CD4-positive, alpha-beta T cell treated with Interleukin-17A for 4 hours (primary cell): Measurements from ENCODE around the gene DIPK1C.
"Not testable (repeated sequence)": the region's sequence is repeated elsewhere in the genome, so short reads cannot be mapped to it uniquely, and the experiment has no call there.

Experiments used
- DNase-seq: peaks from one replicate; pipeline ENCODE4 v3.0.0-alpha.2; 2020; ENCODE audit warnings: mixed read lengths

DIPK1C gene

DNA sequence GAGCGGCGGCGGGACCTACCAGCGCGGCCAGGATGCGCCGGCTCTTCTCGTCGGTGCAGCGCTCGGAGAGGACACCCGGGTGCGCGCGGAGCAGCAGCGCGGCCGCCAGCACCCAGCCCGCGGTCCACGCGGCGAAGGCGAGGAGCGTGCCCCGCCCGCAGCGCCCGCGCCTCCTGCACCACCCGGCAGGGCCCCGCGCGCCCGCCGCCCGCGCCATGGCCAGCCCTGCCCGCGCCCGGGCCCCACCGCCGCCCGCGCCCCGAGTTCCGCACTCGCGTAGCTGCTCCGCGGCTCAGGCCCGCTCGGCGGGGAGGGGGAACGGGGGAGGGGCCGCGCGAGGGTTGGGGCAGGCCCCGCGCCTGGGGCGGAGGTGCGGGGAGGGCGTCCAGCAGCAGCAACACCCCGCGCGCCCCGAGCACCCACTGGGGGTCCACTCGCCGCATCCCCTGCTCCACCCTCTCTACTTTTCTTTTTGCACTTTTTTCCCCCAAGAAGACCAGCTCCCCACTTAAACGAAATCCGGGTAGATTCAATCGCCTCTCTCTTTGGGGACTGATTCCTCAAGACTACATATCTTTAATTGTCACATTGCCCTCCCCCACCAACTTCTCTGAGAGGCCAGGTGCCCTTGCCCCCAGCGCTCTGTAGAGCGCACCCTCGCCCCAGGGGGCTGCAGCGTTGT lies at the start of gene DIPK1C:
DIPK1C (minus strand) TSS at position 266 of the 682 bp plus-strand sequence; CDS start at position 217, 49 bp downstream.
- no peak for DNase-seq

DNA sequence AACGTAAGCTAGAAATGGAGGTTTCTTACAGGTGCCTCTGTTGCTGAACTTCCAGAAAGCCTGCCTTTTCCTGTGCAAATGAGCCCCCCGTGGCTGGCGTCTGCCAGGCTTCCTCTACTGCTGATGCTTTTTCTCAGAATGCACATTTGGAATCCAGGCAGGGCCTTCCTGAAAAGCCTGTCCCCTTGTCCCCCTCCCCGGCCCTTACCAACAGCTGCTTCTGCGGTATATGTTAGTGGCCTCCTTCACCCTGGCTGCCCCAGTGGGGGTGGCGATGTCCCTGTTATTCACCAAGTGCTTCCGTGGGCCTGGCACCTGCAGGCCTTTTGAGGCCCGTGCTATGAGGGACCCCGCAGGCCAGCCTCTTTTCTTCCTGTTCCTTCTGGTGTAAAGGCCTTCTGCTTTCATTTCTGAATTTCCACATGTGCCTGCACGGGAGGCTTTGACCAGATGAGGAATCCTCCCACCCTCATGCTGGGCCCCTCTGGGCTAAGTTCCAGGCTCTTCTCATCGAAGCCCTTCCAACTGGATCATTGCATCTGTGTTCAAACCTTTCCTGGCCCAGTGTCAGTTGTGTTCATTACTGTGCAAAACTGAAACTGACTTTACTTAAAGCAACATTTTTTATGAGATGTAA lies 49.5 kb upstream of the DIPK1C start:
- DNase-seq = no peak

DNA sequence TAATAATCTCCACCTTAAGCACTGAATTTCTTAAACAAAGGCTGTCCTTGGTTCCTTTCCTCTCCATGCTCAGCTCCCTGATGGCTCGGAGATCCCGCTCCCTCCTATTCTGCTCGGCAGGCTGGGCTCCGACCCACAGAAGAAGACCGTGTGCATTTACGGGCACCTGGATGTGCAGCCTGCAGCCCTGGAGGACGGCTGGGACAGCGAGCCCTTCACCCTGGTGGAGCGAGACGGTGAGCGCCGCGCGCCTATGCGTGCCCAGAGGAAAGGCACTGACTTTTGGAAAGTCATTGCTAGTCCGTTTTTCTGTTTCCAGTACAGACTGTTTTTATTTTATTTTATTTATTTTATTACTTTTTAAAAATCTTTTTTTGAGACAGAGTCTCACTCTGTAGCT lies 48.7 kb upstream of the DIPK1C start:
- no peak for DNase-seq

DNA sequence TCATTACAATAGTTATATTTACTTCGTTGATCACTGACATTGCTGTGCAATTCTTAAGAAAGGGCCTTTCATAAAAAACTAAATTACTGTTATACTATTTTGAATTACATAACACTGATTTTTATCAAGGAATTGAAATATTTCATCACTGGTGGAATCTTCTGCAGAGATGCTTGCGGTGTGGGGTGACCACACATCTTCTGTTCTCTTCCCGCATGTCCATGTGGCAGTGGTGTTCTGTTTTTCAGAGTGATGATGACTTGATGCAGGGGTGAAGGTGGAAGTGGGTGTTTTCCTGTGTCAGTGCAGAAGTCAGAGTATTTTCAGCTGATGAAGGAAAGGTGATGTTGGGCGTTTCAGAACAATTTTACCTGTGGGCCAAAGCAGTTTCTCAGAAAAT lies 46.0 kb upstream of the DIPK1C start:
- no peak for DNase-seq

DNA sequence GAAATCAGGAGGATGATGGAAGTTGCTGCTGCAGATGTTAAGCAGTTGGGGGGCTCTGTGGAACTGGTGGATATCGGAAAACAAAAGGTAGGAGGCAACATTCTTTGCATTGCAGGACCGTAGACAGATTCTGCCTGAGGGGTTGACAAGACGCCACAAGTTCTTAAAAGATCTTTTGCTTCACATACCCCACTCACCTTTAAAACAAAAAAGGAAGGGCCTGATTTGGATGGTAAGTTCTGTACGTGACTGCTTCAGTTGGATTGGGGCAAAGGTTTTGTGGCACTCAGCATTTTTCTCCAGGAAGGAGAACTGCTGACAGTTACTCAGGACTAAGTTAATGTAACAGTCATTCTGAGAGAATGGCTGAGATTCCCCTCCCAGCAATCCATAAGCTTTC lies 44.3 kb upstream of the DIPK1C start:
- no peak for DNase-seq

DNA sequence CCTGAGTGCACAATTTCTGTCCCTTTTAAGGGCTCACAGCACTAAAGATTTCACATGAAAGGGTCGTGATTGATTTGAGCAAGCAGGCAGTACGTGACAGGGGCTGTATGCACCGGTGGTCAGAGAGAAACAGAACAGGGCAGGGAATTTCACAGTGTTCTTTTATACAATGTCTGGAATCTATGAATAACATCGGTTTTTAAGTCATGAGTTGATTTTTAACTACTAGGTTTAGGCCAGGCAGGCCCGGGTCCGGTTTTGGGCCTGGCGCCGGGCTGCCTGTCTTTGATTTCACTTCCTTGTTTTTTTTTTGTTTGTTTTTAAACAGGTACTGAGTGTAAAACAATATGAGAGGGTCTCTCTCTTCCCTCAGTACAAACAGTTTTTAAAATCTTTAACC lies 43.7 kb upstream of the DIPK1C start:
- not testable (repeated sequence) for DNase-seq

DNA sequence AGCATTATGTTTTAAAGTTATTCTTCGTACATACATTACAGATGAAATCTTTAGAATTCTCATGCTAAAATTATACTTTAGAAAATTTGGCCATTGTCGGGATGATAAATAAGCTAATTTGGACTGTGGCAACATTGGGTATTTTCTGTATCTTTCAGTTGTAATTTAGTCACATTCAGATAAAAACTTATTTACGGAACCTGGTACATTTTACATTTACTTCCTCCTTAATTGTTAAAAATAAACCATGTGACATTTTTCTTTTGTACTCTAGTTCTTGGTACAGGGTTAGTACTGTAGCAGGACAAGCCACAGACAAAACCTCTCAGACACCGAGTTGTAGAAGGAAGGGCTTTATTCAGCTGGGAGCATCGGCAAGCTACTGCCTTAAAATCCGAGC lies 43.3 kb upstream of the DIPK1C start:
- no peak for DNase-seq

DNA sequence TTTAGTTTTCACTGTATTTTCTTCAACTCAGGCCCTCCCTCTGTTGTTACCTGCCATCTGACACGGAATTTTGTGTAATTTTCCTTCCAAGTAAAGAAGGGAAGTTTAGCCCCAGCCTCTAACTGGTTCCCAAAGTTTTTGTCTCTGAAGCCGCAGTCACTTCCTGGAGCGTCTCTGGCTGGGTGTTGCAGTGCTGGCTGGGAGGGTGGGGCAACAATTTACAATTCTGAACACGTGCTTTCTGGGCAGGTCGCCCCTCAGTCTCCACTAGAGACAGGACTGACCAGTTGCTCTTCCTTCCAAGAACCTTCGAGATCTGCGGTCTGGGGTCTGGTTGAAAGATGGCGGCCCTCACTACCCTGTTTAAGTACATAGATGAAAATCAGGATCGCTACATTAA lies 42.5 kb upstream of the DIPK1C start:
- peak; percentile 57 for DNase-seq

DNA sequence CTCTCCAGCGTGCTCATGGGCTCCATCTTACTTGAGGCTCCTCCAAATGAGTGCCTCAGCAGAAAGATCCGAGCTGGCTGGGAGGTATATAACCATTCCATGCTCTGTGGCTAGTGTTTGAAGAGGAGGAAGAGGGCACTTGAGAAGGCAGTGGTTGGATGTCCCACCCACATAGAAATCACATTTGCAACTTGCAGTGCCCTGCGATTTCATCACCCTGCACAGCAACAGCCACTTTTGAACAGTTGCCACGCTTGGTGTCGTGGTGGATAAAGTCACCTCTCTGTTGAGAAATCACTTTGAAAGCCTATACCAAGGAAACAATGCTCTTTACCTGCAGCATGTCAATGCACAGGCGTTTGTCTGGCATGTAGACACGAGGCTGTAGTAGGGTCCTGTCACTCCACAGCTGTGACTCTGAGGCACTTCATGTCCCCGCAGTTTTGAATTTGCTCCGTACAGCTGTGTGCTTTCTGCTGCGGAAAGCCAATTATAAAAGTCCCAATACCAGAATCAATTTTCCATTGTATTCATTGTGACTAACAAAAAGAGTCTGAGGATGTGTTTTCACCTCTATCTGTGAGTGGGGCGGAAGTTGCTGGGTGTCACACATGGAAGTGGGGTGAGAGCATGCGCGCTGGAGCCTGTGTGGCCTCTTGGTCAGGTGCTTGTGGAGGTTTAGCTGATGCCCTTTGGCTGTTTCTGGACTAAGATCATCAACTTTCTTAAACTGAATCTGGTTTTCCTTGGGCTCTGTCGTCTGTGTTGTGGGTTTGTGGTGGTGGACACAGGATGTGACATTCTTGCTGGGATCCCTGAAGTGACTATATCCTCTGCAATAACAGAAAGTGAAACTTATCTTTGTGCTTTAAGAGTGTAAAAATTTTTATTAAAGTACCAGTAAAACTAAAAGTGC lies 41.9 kb upstream of the DIPK1C start:
- peak; percentile 83 for DNase-seq

DNA sequence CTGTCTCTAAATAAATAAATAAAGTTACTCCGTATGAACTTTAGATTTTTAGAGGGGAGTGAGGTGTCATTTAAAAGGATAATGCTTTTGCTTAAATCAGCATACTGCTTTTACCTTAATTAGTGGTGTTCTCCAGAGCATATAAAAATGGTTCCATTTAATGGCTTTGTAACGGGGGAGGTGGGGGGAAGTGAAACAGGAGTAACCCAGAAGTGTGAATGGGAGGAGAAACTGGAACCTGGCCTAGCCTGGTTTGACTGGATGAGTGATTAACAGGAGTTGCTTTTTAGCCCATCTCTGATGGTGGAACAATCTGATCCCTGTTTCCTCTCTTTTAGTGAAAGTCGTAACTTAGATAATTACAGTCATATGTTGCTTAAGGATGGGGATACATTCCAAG lies 40.7 kb upstream of the DIPK1C start:
- no peak for DNase-seq

DNA sequence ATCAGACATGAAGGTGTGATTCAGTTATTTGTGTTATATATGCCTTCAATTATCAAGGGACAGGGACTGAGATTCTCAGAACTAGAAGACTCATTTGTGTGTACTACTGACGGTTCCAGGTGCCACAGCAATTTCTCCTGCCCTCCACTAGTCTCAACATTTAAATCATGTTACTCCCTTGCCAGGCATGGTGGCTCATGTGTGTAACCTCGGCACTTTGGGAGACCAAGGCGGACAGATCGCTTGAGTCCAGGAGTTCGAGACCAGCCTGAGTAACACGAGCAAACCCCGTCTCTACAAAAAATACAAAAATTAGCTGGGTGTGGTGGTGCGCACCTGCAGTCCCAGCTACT lies 40.2 kb upstream of the DIPK1C start:
- no peak for DNase-seq

DNA sequence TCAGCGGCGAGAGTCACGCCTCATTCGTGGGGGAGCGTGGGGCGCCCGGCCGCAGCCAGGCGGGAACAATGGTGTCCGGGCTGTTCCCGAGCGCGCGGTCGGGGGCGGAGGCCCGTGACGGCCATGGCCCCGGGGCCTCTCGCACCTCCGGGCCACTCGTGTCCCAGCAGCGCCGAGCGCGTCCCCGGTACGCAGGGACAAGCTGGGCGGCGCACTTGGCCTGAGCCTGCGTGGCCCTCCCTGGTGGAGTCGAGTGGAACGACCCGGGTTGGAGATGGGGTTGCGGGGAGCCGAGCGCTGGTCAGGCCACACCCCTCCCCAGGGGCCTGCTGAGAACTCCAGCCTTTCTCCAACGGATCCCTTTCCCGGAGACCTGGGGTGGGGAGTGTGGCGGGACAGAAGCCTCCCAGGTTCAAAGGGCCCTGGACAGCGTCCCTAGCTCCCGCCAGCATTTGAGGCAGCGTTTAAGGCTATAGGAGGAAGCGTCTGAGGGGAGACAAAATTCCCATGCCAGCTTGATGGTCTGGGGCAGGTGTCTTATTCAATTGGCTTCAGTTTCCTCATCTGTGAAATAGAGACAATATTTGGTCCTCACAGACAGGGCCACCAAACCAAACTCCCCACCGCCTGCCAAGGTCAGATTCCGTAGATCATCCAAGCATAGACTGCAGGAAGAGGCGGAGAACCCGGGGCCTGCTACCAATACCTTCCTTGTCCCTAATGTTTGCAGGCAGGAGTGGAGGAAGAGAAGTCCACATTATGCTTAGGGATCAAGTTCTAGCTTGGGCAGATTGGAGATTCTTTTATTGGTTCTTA lies 39.6 kb upstream of the DIPK1C start:
- peak; percentile 46 for DNase-seq

DNA sequence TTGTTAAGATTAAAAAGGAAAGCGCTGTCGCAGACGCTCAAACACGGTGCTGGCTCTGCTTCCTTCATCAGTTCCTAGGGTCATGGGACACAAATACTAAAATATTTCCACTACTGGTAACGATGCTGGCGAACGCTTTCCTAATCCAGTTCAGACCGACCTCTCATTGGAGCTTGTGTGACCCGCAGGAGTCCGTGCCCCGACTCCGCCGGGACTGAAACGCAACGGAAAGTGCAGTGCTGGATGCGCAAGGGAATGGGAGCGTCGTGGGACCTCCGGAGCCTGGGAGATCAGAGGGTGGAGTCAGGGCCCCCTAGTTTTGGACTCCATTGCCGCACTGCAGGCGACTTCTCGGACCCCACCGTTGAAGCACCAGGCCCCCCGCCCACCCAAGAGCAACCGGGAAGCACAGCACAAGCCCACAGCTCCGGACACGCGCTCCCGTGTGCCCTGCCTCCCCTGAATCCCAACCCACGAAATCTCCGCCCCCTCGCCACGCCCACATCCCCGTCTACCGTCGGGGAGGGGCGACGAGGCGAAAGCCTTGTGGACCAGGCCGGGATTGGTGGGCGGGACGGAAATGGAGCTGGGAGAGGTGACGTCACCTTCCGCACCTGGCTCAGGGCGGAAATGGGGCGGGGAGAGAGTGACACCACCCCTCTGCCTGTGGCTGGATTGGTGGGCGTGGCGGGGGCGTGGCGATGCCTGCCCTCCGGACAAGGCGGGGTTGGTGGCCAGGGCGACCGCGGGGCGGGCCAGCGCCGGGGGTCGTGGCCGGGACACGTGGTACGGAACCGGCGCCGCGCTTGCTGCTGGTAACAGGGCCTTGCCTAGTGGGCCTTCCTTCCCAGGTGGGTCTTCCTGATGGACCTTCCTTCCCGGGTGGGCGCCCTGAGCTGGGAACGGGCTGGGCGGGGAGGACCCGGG lies 38.7 kb upstream of the DIPK1C start, which contains the start of gene CNDP2:
CNDP2 (plus strand) TSS at position 783 of the 927 bp plus-strand sequence. CDS start 3,611 bp downstream, outside the sequence.
- DNase-seq = peak; percentile 100

DNA sequence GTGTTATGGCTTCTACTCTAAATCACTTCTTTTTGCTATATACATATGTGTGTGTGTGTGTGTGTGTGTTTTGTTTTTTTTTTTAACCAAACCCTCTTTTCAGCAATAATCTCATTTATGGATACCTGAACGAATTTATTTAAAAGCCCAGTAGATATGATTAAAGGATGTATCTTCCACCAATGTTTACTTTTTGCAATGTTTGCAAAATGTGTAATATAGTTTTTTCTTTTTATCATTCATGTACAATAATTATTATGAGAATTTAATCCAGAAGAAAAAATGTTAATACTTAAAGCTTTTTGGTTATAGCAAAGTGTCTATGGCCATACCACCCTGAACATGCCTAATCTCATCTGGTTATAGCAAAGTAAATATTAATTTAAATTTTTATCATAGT lies 37.4 kb upstream of the DIPK1C start:
- DNase-seq = no peak

DNA sequence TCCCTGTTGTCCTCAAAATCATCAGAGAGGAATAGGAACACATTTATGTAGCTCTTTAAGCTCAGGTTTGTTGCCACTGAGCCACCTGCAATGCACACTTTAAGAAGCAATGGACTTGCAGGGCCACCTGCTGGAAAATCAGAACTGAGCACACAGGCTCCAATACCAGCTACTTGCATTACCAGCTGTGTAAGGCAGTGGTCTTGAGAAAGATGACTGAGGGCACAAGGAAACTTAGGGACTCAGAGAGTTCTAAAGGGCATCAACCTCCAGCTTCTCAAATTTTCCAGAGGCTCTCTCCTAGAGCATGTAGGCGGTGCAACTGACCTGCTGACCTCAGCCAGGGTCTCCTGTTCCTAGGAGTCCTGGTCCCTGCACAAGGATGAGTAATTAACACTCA lies 36.6 kb upstream of the DIPK1C start:
- peak; percentile 72 for DNase-seq

DNA sequence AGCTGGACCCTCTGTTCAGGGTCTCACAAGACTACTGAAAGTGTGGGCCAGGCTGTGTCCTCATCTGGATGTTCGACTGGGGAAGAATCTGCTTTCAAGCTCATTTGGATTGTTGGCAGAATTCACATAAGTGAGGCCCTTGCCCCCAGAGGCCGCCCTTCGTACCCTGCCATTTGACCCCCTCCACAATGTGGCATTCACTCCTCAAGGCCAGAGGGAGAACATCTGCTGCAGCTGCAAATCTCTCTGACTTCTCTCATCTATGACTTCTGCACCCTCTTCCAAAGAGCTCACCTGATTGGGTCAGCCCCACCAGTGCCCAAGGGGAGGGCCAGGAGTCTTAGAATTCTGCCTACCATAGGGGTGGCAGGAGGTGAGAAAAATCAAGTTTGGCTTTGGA lies 35.2 kb upstream of the DIPK1C start:
- no peak for DNase-seq

DNA sequence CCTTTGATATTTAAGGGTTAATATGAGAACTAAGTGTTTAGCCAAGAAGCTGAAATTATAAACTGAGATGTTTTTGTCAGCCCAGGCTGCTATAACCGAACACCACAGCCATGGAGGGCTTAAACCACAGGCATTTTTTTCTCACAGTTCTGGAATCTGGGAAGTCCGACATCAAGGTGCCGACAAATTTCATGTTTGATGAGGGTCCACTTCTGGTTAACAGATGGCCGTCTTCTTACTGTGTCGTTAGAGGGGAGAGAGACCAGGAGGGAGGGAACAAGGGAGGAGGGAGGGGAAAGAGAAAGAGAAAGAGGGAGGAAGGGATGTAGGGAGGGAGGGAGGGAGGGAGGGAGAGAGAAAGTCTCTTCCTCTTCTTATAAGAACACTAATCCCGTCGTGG lies 32.6 kb upstream of the DIPK1C start:
- no peak for DNase-seq

DNA sequence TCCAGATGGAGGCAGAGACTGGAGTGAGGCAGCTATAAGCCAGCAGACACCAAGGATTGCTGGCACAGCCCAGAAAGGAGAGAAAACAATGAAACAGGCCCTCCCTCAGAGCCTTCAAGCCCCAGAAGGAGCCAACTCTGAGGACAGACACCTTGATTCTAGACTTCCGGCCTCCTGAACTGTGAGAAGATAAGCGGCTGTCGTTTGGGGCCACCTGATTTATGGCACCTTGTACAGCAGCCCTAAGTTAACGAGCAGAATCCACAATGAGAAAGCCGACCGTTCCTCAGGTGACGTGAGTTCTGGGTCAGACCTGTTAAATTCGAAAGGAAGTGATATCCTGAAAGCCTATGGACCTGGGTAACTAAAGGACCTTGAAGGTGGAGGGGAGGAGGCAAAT lies 31.8 kb upstream of the DIPK1C start:
- DNase-seq = no peak

DNA sequence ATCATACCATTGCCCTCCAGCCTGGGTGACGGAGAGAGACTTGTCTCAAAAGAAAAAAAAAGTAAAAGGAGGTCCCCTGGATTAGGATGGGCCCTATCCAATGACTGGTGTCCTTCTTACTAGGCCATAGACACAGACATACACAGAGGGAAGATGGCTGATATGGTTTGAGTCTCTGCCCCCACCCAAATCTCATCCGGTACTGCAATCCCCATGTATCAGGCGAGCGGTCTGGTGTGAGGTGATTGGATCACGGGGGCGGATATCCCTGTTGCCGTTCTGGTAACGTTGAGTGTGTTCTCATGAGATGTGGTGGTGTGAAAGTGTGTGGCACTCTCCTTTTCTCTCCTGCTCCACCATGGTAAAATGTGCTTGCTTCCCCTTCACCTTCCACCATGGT lies 31.2 kb upstream of the DIPK1C start:
- DNase-seq = no peak

DNA sequence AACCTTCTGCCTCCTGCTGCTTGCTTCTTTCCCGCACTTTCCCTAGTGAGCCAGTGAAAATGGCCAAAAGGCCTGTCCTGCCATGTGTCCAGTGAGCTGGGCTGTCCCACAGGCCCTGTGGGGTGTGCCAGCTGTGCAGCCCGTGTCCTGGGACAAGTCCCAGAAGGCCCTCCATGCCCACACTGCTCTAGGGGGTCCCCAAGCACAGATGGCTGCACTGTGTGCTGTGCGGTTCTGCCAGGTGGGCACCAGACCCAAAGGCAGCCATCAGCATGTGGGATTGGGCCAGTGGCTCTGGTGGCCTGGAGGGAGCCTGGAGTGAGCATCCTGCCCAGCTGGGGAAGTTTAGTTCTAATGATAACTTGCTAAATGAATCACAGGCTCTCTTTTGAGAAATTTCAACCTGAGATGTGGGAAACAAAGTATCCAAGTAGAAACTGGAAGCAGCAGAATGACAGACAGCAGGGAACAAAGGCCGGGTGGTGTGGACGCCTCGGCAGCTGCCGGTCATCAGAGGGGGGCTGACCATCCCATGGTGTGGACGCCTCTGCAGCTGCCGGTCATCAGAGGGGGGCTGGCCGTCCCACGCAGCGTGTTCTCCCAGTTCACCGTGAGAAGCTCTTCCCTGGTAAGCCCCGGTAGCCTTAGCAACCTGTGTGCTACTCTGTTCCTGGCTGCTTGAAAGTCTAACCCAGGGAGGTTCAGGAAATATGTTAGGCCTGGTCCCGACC lies 29.2 kb upstream of the DIPK1C start:
- no peak for DNase-seq

DNA sequence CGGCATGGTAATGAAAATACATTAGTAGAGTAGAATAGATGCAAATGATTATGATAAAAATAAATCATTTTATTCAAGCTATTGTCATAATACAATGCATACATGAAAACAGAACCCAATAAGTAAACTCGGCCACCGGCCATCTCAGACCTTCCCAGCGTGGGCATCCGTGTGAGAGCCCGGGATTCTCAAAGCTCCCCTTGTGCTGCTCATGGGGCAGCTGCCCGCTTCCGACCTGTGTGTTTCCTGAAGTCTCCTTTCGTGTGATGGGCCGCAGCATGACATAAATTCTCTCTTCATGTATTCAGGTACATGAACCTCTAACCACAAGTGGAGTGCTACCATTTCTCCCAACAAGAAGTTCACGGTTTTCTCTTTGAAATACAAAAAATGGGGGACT lies 25.6 kb upstream of the DIPK1C start:
- no peak for DNase-seq
